ENCODE data around the gene C1orf141.

DNA sequence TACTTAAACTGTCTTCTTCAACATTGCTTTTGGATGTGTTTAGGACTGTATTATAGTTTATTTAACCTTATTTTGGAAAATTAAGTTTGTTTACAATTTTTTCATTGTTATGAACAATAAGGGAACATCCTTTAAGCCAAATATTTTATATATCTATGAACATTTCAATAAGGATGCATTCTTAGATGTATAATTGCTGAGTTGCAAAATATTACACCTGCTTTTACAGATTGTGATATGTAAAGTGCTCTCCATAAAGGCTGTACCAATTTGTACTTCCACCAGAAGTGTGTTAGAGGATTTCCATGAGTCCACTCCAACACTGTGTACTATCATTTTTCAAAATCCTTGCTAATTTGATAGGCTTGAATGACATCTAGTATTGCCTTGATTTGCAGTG lies 39.2 kb upstream of the C1orf141 start:
- no peak for TF ChIP-seq SMAD3 (CRISPR knock-in tag; IDR thresholded peaks at IDR 0.05; ENCODE audit: borderline replicate concordance)
- TF ChIP-seq, protein P1, sequence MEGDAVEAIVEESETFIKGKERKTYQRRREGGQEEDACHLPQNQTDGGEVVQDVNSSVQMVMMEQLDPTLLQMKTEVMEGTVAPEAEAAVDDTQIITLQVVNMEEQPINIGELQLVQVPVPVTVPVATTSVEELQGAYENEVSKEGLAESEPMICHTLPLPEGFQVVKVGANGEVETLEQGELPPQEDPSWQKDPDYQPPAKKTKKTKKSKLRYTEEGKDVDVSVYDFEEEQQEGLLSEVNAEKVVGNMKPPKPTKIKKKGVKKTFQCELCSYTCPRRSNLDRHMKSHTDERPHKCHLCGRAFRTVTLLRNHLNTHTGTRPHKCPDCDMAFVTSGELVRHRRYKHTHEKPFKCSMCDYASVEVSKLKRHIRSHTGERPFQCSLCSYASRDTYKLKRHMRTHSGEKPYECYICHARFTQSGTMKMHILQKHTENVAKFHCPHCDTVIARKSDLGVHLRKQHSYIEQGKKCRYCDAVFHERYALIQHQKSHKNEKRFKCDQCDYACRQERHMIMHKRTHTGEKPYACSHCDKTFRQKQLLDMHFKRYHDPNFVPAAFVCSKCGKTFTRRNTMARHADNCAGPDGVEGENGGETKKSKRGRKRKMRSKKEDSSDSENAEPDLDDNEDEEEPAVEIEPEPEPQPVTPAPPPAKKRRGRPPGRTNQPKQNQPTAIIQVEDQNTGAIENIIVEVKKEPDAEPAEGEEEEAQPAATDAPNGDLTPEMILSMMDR (IDR thresholded peaks at IDR 0.05), result no peak
- TF ChIP-seq, protein P2, sequence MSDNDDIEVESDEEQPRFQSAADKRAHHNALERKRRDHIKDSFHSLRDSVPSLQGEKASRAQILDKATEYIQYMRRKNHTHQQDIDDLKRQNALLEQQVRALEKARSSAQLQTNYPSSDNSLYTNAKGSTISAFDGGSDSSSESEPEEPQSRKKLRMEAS (CRISPR knock-in tag; IDR thresholded peaks at IDR 0.05), result no peak
- TF ChIP-seq, protein P3, sequence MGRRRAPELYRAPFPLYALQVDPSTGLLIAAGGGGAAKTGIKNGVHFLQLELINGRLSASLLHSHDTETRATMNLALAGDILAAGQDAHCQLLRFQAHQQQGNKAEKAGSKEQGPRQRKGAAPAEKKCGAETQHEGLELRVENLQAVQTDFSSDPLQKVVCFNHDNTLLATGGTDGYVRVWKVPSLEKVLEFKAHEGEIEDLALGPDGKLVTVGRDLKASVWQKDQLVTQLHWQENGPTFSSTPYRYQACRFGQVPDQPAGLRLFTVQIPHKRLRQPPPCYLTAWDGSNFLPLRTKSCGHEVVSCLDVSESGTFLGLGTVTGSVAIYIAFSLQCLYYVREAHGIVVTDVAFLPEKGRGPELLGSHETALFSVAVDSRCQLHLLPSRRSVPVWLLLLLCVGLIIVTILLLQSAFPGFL (CRISPR knock-in tag; IDR thresholded peaks at IDR 0.05; ENCODE audit: borderline replicate concordance), result no peak
- no peak for TF ChIP-seq TCF7 (CRISPR knock-in tag; IDR thresholded peaks at IDR 0.05; ENCODE audit: low read depth)
- TF ChIP-seq, protein P4, sequence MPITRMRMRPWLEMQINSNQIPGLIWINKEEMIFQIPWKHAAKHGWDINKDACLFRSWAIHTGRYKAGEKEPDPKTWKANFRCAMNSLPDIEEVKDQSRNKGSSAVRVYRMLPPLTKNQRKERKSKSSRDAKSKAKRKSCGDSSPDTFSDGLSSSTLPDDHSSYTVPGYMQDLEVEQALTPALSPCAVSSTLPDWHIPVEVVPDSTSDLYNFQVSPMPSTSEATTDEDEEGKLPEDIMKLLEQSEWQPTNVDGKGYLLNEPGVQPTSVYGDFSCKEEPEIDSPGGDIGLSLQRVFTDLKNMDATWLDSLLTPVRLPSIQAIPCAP (CRISPR knock-in tag; IDR thresholded peaks at IDR 0.05), result no peak
- TF ChIP-seq, protein P5, sequence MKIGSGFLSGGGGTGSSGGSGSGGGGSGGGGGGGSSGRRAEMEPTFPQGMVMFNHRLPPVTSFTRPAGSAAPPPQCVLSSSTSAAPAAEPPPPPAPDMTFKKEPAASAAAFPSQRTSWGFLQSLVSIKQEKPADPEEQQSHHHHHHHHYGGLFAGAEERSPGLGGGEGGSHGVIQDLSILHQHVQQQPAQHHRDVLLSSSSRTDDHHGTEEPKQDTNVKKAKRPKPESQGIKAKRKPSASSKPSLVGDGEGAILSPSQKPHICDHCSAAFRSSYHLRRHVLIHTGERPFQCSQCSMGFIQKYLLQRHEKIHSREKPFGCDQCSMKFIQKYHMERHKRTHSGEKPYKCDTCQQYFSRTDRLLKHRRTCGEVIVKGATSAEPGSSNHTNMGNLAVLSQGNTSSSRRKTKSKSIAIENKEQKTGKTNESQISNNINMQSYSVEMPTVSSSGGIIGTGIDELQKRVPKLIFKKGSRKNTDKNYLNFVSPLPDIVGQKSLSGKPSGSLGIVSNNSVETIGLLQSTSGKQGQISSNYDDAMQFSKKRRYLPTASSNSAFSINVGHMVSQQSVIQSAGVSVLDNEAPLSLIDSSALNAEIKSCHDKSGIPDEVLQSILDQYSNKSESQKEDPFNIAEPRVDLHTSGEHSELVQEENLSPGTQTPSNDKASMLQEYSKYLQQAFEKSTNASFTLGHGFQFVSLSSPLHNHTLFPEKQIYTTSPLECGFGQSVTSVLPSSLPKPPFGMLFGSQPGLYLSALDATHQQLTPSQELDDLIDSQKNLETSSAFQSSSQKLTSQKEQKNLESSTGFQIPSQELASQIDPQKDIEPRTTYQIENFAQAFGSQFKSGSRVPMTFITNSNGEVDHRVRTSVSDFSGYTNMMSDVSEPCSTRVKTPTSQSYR (CRISPR knock-in tag; IDR thresholded peaks at IDR 0.05), result no peak
- TF ChIP-seq, protein P6, sequence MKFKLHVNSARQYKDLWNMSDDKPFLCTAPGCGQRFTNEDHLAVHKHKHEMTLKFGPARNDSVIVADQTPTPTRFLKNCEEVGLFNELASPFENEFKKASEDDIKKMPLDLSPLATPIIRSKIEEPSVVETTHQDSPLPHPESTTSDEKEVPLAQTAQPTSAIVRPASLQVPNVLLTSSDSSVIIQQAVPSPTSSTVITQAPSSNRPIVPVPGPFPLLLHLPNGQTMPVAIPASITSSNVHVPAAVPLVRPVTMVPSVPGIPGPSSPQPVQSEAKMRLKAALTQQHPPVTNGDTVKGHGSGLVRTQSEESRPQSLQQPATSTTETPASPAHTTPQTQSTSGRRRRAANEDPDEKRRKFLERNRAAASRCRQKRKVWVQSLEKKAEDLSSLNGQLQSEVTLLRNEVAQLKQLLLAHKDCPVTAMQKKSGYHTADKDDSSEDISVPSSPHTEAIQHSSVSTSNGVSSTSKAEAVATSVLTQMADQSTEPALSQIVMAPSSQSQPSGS (CRISPR knock-in tag; IDR thresholded peaks at IDR 0.05; ENCODE audit: borderline replicate concordance, low read depth), result no peak
- TF ChIP-seq ATF1 (CRISPR knock-in tag; IDR thresholded peaks at IDR 0.05), result no peak
